ENCODE results near the gene TRPC6. TPM values are rescaled to one million over a fixed set of nuclear protein-coding genes. Genes with fewer than 3 reads are reported as not detected.

TRPC6 gene
- not detected for total RNA-seq

GRCh38 chr11:101583251-101584128 is at the start of gene TRPC6:
TSS of gene TRPC6 (minus strand) at chr11:101584007. CDS start at chr11:101583503, 504 bp downstream.
- Mint-ChIP-seq H3K4me3 (no peak within 1 kb of the TSS), H3K36me3 (ENCODE audit: low read depth) (no peaks in the 10 kb centered on the region), H3K27ac (no peak within 1 kb of the TSS), H3K27me3 (peaks cover 27% of the 10 kb centered on the region), H3K4me1 (no peaks in the 10 kb centered on the region), H3K9me3 (ENCODE audit: low read depth) (no peaks in the 10 kb centered on the region)
- DNase-seq (no peak), ATAC-seq (no peak)
- CTCF ChIA-PET = no interaction called here
- POLR2A ChIA-PET = no interaction called here
- intact Hi-C loops (cut with DNase I, micrococcal nuclease) = no loop called here

- DNase-seq = no peak
- Mint-ChIP-seq H3K4me3 (no peak overlapping the region), H3K4me1 (no peaks in the 10 kb centered on the region), H3K9me3 (ENCODE audit: low read depth) (no peaks in the 10 kb centered on the region), H3K27ac (no peak overlapping the region), H3K27me3 (no peaks in the 10 kb centered on the region), H3K36me3 (ENCODE audit: low read depth) (no peaks in the 10 kb centered on the region)
- POLR2A ChIA-PET = no interaction called here
- intact Hi-C loops (cut with DNase I, micrococcal nuclease) = no loop called here
- ATAC-seq = no peak
- CTCF ChIA-PET = interaction anchor here (1.3 kb wide), 1 partner anchor 241 kb away, joined by 3 read pairs; no protein-coding TSS in a partner anchor
These were observed 36.2 kb upstream of the TRPC6 start for GRCh38 chr11:101620026-101620425.

- Mint-ChIP-seq H3K9me3 (ENCODE audit: low read depth) (no peaks in the 10 kb centered on the region), H3K4me3 (no peak overlapping the region), H3K36me3 (ENCODE audit: low read depth) (no peaks in the 10 kb centered on the region), H3K27me3 (no peaks in the 10 kb centered on the region), H3K27ac (no peak overlapping the region), H3K4me1 (no peaks in the 10 kb centered on the region)
- no peak for ATAC-seq
- ChIA-PET POLR2A (no interaction called here), CTCF (interaction anchor here (0.7 kb wide), 1 partner anchor 24 kb away, joined by 3 read pairs; no protein-coding TSS in a partner anchor)
- intact Hi-C loops (cut with DNase I, micrococcal nuclease) = no loop called here
- DNase-seq = no peak
These were observed 34.9 kb upstream of the TRPC6 start for GRCh38 chr11:101618709-101619108.

GRCh38 chr11:101617735-101618332 is 34.0 kb upstream of the TRPC6 start:
- no peaks in the 10 kb centered on the region for H3K36me3 Mint-ChIP-seq (ENCODE audit: low read depth)
- H3K27ac Mint-ChIP-seq = no peak overlapping the region
- no peak overlapping the region for H3K4me3 Mint-ChIP-seq
- H3K9me3 Mint-ChIP-seq (ENCODE audit: low read depth) = no peaks in the 10 kb centered on the region
- CTCF ChIA-PET = no interaction called here
- DNase-seq (no peak), ATAC-seq (no peak)
- POLR2A ChIA-PET = no interaction called here
- intact Hi-C loops (cut with DNase I, micrococcal nuclease) = no loop called here
- no peaks in the 10 kb centered on the region for H3K27me3 Mint-ChIP-seq
- no peaks in the 10 kb centered on the region for H3K4me1 Mint-ChIP-seq

GRCh38 chr11:101612481-101612880 is 28.7 kb upstream of the TRPC6 start:
- no peak overlapping the region for H3K4me3 Mint-ChIP-seq
- H3K27me3 Mint-ChIP-seq = no peaks in the 10 kb centered on the region
- intact Hi-C loops (cut with DNase I, micrococcal nuclease) = no loop called here
- H3K9me3 Mint-ChIP-seq (ENCODE audit: low read depth) = no peaks in the 10 kb centered on the region
- DNase-seq (no peak), ATAC-seq (no peak)
- ChIA-PET CTCF (interaction anchor here (1.0 kb wide), 1 partner anchor 15 kb away, joined by 3 read pairs; no protein-coding TSS in a partner anchor), POLR2A (no interaction called here)
- no peaks in the 10 kb centered on the region for H3K4me1 Mint-ChIP-seq
- H3K27ac Mint-ChIP-seq = no peak overlapping the region
- no peaks in the 10 kb centered on the region for H3K36me3 Mint-ChIP-seq (ENCODE audit: low read depth)

- CTCF ChIA-PET = no interaction called here
- Mint-ChIP-seq H3K27me3 (no peaks in the 10 kb centered on the region), H3K4me3 (no peak overlapping the region), H3K4me1 (no peaks in the 10 kb centered on the region), H3K27ac (no peak overlapping the region), H3K9me3 (ENCODE audit: low read depth) (no peaks in the 10 kb centered on the region), H3K36me3 (ENCODE audit: low read depth) (no peaks in the 10 kb centered on the region)
- intact Hi-C loops (cut with DNase I, micrococcal nuclease) = no loop called here
- POLR2A ChIA-PET = no interaction called here
- ATAC-seq (no peak), DNase-seq (no peak)
These were observed 17.1 kb upstream of the TRPC6 start for GRCh38 chr11:101600924-101601323.

GRCh38 chr11:101586965-101587364 is 3.2 kb upstream of the TRPC6 start:
- ChIA-PET CTCF (no interaction called here), POLR2A (interaction anchor here (0.6 kb wide), 1 partner anchor 397 kb away, joined by 3 read pairs; no protein-coding TSS in a partner anchor)
- Mint-ChIP-seq H3K4me1 (no peaks in the 10 kb centered on the region), H3K27me3 (peaks cover 20% of the 10 kb centered on the region), H3K27ac (no peak overlapping the region), H3K36me3 (ENCODE audit: low read depth) (no peaks in the 10 kb centered on the region), H3K9me3 (ENCODE audit: low read depth) (no peaks in the 10 kb centered on the region), H3K4me3 (no peak overlapping the region)
- DNase-seq (no peak), ATAC-seq (no peak)
- intact Hi-C loops (cut with DNase I, micrococcal nuclease) = no loop called here

GRCh38 chr11:101584655-101585054 is 848 bp upstream of the TRPC6 start:
- ATAC-seq = no peak
- H3K9me3 Mint-ChIP-seq (ENCODE audit: low read depth) = no peaks in the 10 kb centered on the region
- ChIA-PET CTCF (no interaction called here), POLR2A (no interaction called here)
- H3K27me3 Mint-ChIP-seq = peaks cover 27% of the 10 kb centered on the region
- no peak overlapping the region for H3K4me3 Mint-ChIP-seq
- DNase-seq = no peak
- intact Hi-C loops (cut with DNase I, micrococcal nuclease) = no loop called here
- H3K4me1 Mint-ChIP-seq = no peaks in the 10 kb centered on the region
- no peaks in the 10 kb centered on the region for H3K36me3 Mint-ChIP-seq (ENCODE audit: low read depth)
- no peak overlapping the region for H3K27ac Mint-ChIP-seq

- ATAC-seq = no peak
- ChIA-PET POLR2A (no interaction called here), CTCF (no interaction called here)
- Mint-ChIP-seq H3K36me3 (ENCODE audit: low read depth) (no peaks in the 10 kb centered on the region), H3K9me3 (ENCODE audit: low read depth) (no peaks in the 10 kb centered on the region), H3K4me1 (no peaks in the 10 kb centered on the region), H3K27me3 (peaks cover 27% of the 10 kb centered on the region), H3K4me3 (no peak overlapping the region), H3K27ac (no peak overlapping the region)
- intact Hi-C loops (cut with DNase I, micrococcal nuclease) = no loop called here
- no peak for DNase-seq
These were observed 315 bp upstream of the TRPC6 start for GRCh38 chr11:101584129-101584515.

- DNase-seq (no peak), ATAC-seq (no peak)
- Mint-ChIP-seq H3K27me3 (peaks cover 27% of the 10 kb centered on the region), H3K36me3 (ENCODE audit: low read depth) (no peaks in the 10 kb centered on the region), H3K4me1 (no peaks in the 10 kb centered on the region), H3K9me3 (ENCODE audit: low read depth) (no peaks in the 10 kb centered on the region), H3K4me3 (no peak overlapping the region), H3K27ac (no peak overlapping the region)
- intact Hi-C loops (cut with DNase I, micrococcal nuclease) = no loop called here
- CTCF ChIA-PET = no interaction called here
- POLR2A ChIA-PET = no interaction called here
These were observed 887 bp downstream of the TRPC6 start for GRCh38 chr11:101582989-101583250.

GRCh38 chr11:101582236-101582988 is 1.4 kb downstream of the TRPC6 start:
- no peaks in the 10 kb centered on the region for H3K4me1 Mint-ChIP-seq
- intact Hi-C loops (cut with DNase I, micrococcal nuclease) = no loop called here
- peaks cover 27% of the 10 kb centered on the region for H3K27me3 Mint-ChIP-seq
- no peak overlapping the region for H3K27ac Mint-ChIP-seq
- no peak for DNase-seq
- no peaks in the 10 kb centered on the region for H3K36me3 Mint-ChIP-seq (ENCODE audit: low read depth)
- H3K9me3 Mint-ChIP-seq (ENCODE audit: low read depth) = no peaks in the 10 kb centered on the region
- no peak for ATAC-seq
- POLR2A ChIA-PET = interaction anchor here (0.6 kb wide), 1 partner anchor 417 kb away, joined by 5 read pairs; no protein-coding TSS in a partner anchor
- CTCF ChIA-PET = no interaction called here
- no peak overlapping the region for H3K4me3 Mint-ChIP-seq

- POLR2A ChIA-PET = no interaction called here
- no peak overlapping the region for H3K27ac Mint-ChIP-seq
- DNase-seq (no peak), ATAC-seq (no peak)
- no peaks in the 10 kb centered on the region for H3K36me3 Mint-ChIP-seq (ENCODE audit: low read depth)
- CTCF ChIA-PET = no interaction called here
- no peaks in the 10 kb centered on the region for H3K9me3 Mint-ChIP-seq (ENCODE audit: low read depth)
- intact Hi-C loops (cut with DNase I, micrococcal nuclease) = no loop called here
- no peaks in the 10 kb centered on the region for H3K4me1 Mint-ChIP-seq
- H3K4me3 Mint-ChIP-seq = no peak overlapping the region
- peaks cover 9% of the 10 kb centered on the region for H3K27me3 Mint-ChIP-seq
These were observed 6.3 kb downstream of the TRPC6 start for GRCh38 chr11:101577461-101577860.

Data from activated CD4-positive, alpha-beta T cell treated with anti-CD3 and anti-CD28 coated beads for 36 hours (primary cell).